Glomerular endothelial cell (primary cell): Measurements from ENCODE around the gene BAHCC1. TPM values are rescaled to one million over a fixed set of nuclear protein-coding genes. Genes with fewer than 3 reads are reported as not detected.
"Not testable (repeated sequence)": the region's sequence is repeated elsewhere in the genome, so short reads cannot be mapped to it uniquely, and the experiment has no call there.

Experiments used
- DNase-seq: peaks from one replicate; pipeline ENCODE4 v3.0.0-alpha.2; 2011; ENCODE audit warnings: low read depth, low spot score; ENCODE audit errors: extremely low read depth
- total RNA-seq: library from RNA; depleted of rRNA; stranded (reverse); fragments of >200 nt; gene quantifications from 2 replicates; pipeline ENCODE4 v1.2.3, GENCODE V29; 2015

BAHCC1 gene
- total RNA-seq, 1 donor from 2014 or later, result 30.5 TPM

GRCh38 chr17:81424151-81425017 lies 29.1 kb downstream of the BAHCC1 start:
- DNase-seq, result no peak

- not testable (repeated sequence) for DNase-seq
Observed at GRCh38 chr17:81425041-81425440, 29.8 kb downstream of the BAHCC1 start.

- not testable (repeated sequence) for DNase-seq
Observed at GRCh38 chr17:81425716-81426392, 30.6 kb downstream of the BAHCC1 start.

- DNase-seq, result no peak
Observed at GRCh38 chr17:81426393-81427172, 31.3 kb downstream of the BAHCC1 start.

GRCh38 chr17:81427173-81428120 lies 32.2 kb downstream of the BAHCC1 start:
- DNase-seq, result no peak

GRCh38 chr17:81428121-81428515 lies 32.9 kb downstream of the BAHCC1 start:
- DNase-seq, result no peak

GRCh38 chr17:81428516-81428915 lies 33.3 kb downstream of the BAHCC1 start:
- no peak for DNase-seq

- DNase-seq, result no peak
Observed at GRCh38 chr17:81428948-81429774, 33.9 kb downstream of the BAHCC1 start.

GRCh38 chr17:81429821-81430551 lies 34.7 kb downstream of the BAHCC1 start:
- no peak for DNase-seq

- DNase-seq, result no peak
Observed at GRCh38 chr17:81431545-81432482, 36.6 kb downstream of the BAHCC1 start.

- no peak for DNase-seq
Observed at GRCh38 chr17:81432941-81433340, 37.7 kb downstream of the BAHCC1 start.

GRCh38 chr17:81433656-81434055 lies 38.4 kb downstream of the BAHCC1 start:
- no peak for DNase-seq

GRCh38 chr17:81434072-81434471 lies 38.8 kb downstream of the BAHCC1 start:
- DNase-seq, result no peak

GRCh38 chr17:81434681-81435417 lies 39.6 kb downstream of the BAHCC1 start:
- DNase-seq, result no peak

- no peak for DNase-seq
Observed at GRCh38 chr17:81435652-81436293, 40.5 kb downstream of the BAHCC1 start.

- no peak for DNase-seq
Observed at GRCh38 chr17:81436294-81436849, 41.1 kb downstream of the BAHCC1 start.
